Lower leg skin (tissue), 4 donors: ENCODE measurements around the gene NUAK1. TPM values are rescaled to one million over a fixed set of nuclear protein-coding genes. Genes with fewer than 3 reads are reported as not detected.

Experiments used
- DNase-seq, 2 donors: peaks; one replicate each; pipeline ENCODE4 v3.0.0-alpha.2; 2019; ENCODE audit warnings: low spot score in 2 of 2
- H3K4me3 ChIP-seq: fragments of 200-600 bp; sonication (generic); 2 replicates; pipeline ENCODE4 v1.5.1; 2017; ENCODE audit warnings: mild to moderate bottlenecking, low read depth; ENCODE audit not compliant: poor library complexity, severe bottlenecking
- CTCF ChIP-seq, 3 donors: fragments of 450-650 bp; IDR thresholded peaks; one replicate each; pipeline ENCODE4 v1.5.1; 2016; ENCODE audit warnings: antibody characterized with exemption in 3 of 3, mild to moderate bottlenecking in 3 of 3, moderate library complexity in 2 of 3
- POLR2A ChIP-seq, 2 donors: fragments of 450-650 bp; IDR thresholded peaks; one replicate each; pipeline ENCODE4 v1.6.1; 2016 to 2017; ENCODE audit warnings: antibody characterized with exemption in 2 of 2, mild to moderate bottlenecking in 1 of 2, moderate library complexity in 1 of 2
- WGBS, 2 donors: methylation state at CpG; one replicate each; pipeline ENCODE4 v1.1.5; 2018; 5-methylcytosine and 5-hydroxymethylcytosine counted together
- intact Hi-C: fragments of 100-400 bp; cut with DNase I; formaldehyde crosslinking; loops from one replicate; pipeline ENCODE4 v1.15.0; 2023; ENCODE audit warnings: low total_unique reads
- total RNA-seq, 4 donors: library from RNA; depleted of rRNA; stranded (reverse); fragments of >200 nt; gene quantifications; one replicate each; pipeline ENCODE4 v1.1.0, GENCODE V29; 2016

Gene NUAK1
- total RNA-seq, 4 donors from 2014 or later: 23.9 to 66.1 (median 42.3) TPM

GRCh38 chr12:106042037-106042436, 96.7 kb downstream of the NUAK1 start:
- TF ChIP-seq POLR2A (IDR thresholded peaks at IDR 0.05): no peak
- no peak for TF ChIP-seq CTCF (IDR thresholded peaks at IDR 0.05)
- no peak for DNase-seq
- no peak overlapping the region for H3K4me3 ChIP-seq
- intact Hi-C loops: no loop called here
- WGBS, 2 donors: 74 to 86% methylated on average over 4 of the region's 4 CpGs

- 94 to 99% methylated on average over 7 of the region's 7 CpGs for WGBS, 2 donors
- intact Hi-C loops: no loop called here
- no peak overlapping the region for H3K4me3 ChIP-seq
- DNase-seq: no peak
- TF ChIP-seq POLR2A (IDR thresholded peaks at IDR 0.05): no peak
- no peak for TF ChIP-seq CTCF (IDR thresholded peaks at IDR 0.05)
Observed at GRCh38 chr12:106040521-106040920, 98.2 kb downstream of the NUAK1 start.

GRCh38 chr12:106039646-106040404, 98.9 kb downstream of the NUAK1 start:
- H3K4me3 ChIP-seq: no peak overlapping the region
- no peak for DNase-seq
- 97 to 100% methylated on average over 1 to 2 of the region's 2 CpGs for WGBS, 2 donors
- intact Hi-C loops: no loop called here
- no peak for TF ChIP-seq CTCF (IDR thresholded peaks at IDR 0.05)
- TF ChIP-seq POLR2A (IDR thresholded peaks at IDR 0.05): no peak

GRCh38 chr12:106039242-106039641, 99.5 kb downstream of the NUAK1 start:
- no peak overlapping the region for H3K4me3 ChIP-seq
- TF ChIP-seq POLR2A (IDR thresholded peaks at IDR 0.05) (no peak), CTCF (IDR thresholded peaks at IDR 0.05) (no peak)
- intact Hi-C loops: no loop called here
- WGBS, 2 donors: 69 to 70% methylated on average over 6 of the region's 6 CpGs
- DNase-seq: no peak

GRCh38 chr12:106037524-106038298, 101.0 kb downstream of the NUAK1 start:
- no peak for DNase-seq
- TF ChIP-seq CTCF (IDR thresholded peaks at IDR 0.05): no peak
- TF ChIP-seq POLR2A (IDR thresholded peaks at IDR 0.05): no peak
- no peak overlapping the region for H3K4me3 ChIP-seq
- intact Hi-C loops: no loop called here
- WGBS, 2 donors: 63 to 76% methylated on average over 4 of the region's 4 CpGs
